Gastroesophageal sphincter (tissue), 3 donors: ENCODE results near the gene L2HGDH.
A peak's percentile ranks its signal among the peaks of the same experiment; 100 is the strongest.

Source experiments
- CTCF ChIP-seq, 4 experiments: fragments of 200-600 bp in 2 of 4; fragments of 450-650 bp in 2 of 4; sonication (generic) in 1 of 4; IDR thresholded peaks; one replicate each; pipeline ENCODE4 v1.5.1; 2017 to 2019; ENCODE audit warnings: antibody characterized with exemption in 4 of 4, mild to moderate bottlenecking in 2 of 4, moderate library complexity in 2 of 4
- EP300 ChIP-seq: sonication (generic); formaldehyde crosslinking; IDR thresholded peaks from one replicate; pipeline ENCODE4 v1.6.1; 2017; ENCODE audit warnings: antibody characterized with exemption, mild to moderate bottlenecking

DNA sequence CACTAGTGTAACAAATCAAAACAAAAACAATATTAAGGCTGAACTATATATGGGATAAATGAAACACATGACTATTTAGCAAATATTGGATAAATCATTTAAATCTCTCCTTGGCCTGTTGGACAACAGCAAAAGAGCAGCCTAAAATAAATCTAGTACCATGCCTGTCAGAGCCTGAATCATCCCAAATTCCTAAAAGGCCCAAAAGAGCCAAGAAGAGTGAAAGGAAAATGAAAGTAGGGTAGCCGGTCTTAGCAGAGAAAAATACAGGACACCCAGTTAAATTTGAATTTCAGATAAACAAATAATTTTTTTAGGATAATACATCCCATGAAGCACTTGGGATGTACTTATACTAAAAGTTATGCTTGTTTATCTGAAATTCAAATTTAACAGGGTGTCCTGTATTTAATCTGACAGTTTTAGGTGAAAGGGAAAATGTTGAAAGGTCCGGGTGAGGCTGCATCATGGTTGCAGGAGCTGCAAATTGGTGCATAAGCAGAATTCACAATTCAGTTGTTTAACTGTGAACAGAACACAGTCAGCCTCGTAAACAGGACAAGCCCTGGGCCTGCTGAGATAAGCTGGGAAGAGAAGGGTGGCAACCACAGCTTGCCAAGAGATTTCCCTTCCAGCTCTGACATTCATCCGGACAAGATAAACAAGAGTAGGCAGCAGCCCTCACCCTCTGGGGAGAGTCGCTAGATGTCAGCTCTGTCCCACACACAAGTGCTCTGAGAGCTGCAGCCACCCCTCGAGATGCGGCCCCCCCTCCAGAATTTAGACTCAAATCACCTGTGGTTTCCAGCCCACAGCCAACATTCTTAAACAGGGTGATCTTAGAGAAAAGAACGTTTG, 30.4 kb upstream of the L2HGDH start:
- TF ChIP-seq EP300 (no peak), CTCF (IDR thresholded peaks at IDR 0.05) (peak in 1 of 4 experiments; percentile 55)
